ENCODE measurements around the gene RAE1.
"Not testable (repeated sequence)": the region's sequence is repeated elsewhere in the genome, so short reads cannot be mapped to it uniquely, and the experiment has no call there.

The RAE1 gene

DNA sequence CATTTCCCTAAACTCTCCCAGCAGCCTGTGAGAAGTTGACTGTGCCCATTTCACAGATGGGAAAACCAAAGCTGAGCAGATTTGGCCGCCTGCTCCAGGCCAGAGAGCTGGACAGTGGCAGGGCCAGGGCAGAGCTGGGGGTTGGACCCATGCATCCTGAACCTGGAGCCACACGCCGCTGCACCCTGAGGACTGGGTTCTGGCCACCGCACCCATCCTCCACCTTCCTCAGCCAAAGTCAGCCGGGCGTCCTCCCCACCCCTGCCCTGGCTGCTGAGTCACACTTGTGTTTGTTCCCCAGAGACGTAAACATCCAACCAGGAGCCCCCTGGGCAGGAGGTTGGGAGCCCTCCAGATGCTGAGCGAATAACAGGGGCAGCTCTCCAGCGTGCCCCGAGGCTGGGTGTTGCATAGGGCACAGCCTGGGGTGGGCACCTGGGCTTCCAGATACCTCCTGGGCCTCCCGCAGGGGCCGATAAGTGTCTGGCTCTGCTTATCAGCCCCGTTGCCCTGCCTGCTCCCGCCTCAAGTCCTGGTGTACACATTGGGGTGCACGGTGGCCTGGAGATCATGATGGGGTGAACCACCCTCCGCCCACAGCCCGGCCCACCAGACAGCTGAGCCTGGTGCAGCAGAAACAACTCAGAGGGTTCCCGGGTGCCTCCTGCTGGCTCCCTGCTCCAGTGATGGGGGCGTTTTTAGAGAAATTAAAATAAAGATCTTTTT is 64.0 kb downstream of the RAE1 start:
- no peak for DNase-seq (ENCODE audit: low read depth in 2 of 2)

DNA sequence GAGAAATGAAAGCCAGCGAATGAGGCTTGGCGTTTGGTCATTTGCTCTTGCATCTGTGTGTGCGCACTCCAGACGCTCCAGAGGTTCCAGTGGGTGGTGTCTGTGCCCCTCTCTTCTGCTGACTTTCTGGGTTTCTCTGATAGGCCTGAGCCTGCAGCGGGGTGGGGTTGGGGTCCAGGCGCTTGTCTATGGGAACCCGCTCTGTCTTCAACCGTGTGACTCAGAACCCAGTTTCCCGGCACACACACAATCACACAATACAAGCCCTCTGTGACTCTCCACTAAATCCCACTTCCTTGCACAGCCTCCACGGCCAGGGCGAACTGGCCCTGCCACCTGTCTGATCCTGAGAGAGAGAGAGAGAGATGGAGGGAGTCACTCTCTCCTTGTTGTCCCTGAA is 64.7 kb downstream of the RAE1 start:
- DNase-seq (ENCODE audit: low read depth in 2 of 2), result no peak

GRCh38 chr20:57416296-57417022 is 65.4 kb downstream of the RAE1 start:
- no peak for DNase-seq (ENCODE audit: low read depth in 2 of 2)

DNA sequence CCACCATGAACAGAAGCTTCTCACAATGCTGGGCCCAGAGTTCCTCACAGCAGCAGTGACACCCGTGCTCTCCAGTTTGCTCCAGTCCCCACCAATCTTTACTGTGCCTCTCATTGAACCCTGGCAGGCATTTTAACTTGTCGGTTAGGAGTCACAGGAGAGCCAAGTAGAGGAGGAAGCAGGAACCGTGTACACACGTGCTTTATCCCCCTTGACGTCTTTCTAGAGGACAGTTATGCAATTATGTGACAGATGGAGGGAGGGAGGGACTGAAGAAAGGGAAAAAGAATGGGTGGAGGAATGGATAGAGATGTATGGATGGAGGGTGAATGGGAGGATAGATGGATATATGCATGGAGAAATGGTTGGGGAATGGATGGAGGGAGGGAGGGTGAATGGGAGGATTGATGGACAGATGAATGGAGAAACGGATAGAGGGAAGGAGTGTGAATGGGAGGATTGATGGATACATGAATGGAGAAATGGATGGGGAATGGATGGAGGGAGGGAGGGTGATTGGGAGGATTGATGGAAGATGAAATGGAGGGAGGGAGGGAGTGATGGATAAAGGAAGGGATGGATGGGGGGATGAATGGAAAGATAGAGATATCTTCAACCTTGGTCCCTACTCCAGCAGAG is 66.1 kb downstream of the RAE1 start:
- DNase-seq (ENCODE audit: low read depth in 2 of 2), result no peak

DNA sequence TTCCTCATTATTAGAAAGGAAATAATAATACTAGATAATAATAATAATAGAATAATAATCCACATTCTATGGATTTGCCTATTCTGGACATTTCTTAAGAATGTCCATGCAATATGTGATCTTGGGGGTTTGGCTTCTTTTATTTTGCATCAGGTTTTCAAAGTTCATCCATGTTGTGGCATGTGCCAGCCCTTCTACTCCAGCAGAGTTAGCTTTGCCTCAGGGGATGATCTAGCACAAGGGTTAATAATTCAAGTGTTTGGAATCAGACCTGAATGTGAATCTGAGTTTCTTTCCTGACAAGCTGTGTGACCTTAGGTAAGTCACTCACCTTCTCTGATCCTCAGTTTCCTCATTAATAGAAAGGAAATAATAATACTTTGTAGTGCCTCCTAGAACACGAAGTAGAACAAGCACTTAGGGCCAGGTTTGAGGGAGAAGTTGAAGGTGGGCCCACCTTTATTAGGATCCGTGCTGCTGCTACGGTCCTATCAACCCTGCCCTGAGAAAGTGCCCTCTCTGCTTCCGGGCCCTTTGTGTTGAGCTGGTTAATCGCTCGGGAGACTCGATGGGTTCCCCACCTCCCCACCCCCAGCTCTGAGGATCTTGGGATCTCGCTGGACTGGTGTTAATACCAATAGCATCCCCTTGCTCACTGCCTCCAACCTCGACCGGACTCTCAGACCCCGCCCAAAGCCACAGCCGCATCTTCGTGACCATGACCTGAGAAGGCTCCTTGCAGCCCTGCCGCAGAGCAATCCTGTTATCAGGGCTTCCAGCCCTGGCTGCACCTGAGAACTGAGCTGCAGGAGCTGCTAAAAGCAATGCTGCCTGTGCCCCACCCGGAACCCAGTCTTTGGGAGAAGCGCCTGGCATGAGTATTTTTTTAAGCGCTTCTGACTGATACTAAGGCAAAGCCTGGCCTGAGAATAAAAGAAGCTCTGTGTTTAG is 67.0 kb downstream of the RAE1 start:
- DNase-seq (ENCODE audit: low read depth in 2 of 2), result no peak

DNA sequence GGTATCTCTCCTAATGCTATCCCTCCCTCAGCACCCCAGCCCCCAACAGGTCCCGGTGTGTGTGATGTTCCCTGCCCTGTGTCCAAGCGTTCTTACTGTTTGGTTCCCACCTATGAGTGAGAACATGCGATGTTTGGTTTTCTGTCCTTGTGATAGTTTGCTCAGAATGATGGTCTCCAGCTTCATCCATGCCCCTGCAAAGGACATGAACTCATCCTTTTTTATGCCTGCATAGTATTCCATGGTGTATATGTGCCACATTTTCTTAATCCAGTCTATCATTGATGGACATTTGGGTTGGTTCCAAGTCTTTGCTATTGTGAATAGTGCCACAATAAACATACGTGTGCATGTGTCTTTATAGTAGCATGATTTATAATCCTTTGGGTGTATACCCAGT is 68.4 kb downstream of the RAE1 start:
- not testable (repeated sequence) for DNase-seq (ENCODE audit: low read depth in 2 of 2)

DNA sequence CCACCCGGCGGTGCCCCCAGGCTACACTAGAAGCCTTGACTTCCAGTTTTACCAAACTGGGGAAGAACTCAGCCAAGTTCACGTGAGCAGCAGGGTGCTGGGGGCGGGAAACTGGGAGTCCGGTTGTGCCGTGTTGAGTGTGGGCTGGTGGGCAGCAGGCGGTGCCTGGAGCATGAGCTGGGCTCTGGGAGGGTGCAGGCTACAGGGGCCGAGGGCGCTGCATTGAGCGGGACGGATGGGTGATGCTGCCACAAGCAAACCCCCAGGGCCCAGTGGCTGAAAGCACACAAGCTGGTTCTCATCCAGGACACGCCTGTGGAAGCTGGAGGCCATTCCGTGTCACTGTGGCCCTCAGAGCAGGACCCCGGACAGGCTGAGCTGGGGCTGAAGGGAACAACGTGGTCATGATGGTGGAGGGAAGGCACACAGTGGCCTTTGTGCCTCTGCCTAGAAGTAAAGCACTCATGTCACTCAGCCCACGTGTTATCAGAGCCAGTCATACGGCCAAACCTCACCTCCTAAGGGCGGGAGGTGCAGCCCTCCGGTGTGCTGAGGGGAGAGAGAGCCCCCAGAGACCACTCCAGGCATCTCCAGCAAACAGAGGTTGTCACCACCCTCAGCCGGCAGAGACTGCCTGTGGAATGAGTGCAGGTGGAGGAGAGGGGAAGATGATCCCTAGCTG is 69.7 kb downstream of the RAE1 start:
- no peak for DNase-seq (ENCODE audit: low read depth in 2 of 2)

DNA sequence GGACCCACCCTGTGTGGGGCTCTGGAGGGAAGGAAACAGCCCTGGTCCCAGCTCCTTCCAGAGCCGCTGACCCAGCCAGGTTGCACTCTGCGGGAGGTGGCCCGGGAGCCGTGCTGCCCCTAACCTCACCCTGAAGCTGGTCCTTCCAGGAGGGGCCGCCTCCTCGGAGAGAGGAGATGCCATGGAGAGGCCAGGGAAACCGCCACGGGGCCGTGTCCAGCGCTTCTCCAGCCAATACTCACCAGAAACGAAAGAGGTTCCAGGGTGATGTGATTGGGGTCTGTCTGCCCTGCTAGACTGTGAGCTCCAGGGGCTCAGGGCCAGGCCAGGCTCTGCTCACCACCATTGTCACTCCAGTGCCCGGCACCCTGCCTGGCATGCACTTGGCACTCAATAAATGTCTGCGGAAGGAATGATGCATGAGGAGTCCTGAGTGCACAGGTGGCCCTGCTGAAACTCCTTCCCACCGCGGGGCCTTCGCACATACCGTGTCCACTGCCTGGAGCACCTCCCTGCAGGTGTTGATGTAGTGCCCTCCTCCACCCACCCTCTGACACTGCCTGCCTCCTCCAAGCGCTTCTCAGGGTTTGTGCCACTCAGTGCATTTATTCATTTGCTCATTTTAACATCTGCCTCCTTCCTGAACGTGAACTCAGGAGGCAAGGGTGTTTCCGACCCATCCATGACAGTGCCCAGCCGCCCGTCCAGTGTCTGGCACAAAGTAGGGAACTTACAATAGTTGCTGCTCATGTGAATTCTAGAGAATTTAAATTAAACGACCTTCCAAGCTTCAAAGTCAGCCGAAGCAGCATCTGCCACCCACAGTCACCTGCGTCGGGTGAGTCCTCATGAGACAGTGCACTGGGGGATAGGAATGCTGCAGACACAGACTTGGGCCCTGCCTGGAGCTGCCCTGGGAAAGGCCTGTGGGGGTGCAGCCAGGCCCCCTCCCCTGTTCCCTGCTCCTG is 70.5 kb downstream of the RAE1 start:
- no peak for DNase-seq (ENCODE audit: low read depth in 2 of 2)

DNA sequence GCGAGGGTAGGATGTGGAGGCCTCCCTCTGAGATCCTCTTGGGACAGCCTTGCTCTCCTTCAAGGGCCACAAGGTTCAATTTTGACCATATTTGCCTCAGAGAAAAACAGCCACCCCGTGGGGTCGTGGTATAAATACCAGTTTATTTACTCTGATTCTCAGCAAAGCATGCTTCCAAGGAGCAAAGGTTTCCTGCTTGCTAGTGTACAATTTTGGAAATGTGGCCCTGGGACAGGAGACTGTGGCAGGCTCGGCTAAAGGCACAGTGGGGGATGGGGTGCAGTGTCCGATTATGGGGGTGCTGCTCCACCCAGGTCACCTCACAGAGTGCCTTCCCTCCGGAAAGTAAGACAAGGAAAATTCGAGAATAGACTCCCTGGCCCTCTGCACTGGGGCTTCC is 71.2 kb downstream of the RAE1 start:
- no peak for DNase-seq (ENCODE audit: low read depth in 2 of 2)

- DNase-seq (ENCODE audit: low read depth in 2 of 2), result no peak
These were observed 74.3 kb downstream of the RAE1 start for GRCh38 chr20:57425150-57426013.

GRCh38 chr20:57426271-57426689 is 75.2 kb downstream of the RAE1 start:
- no peak for DNase-seq (ENCODE audit: low read depth in 2 of 2)

GRCh38 chr20:57426831-57427230 is 75.8 kb downstream of the RAE1 start:
- DNase-seq (ENCODE audit: low read depth in 2 of 2), result no peak

- DNase-seq (ENCODE audit: low read depth in 2 of 2), result no peak
These were observed 77.5 kb downstream of the RAE1 start for GRCh38 chr20:57428324-57429158.
